Measurements from ENCODE around the gene ZNF605. TPM values are rescaled to one million over a fixed set of nuclear protein-coding genes. Genes with fewer than 3 reads are reported as not detected.

The ZNF605 gene
- total RNA-seq, 1 experiment from 2014 or later, result 8.1 TPM

Small RNAs within 50 kb of the gene (small RNA-seq; reads per million reads assigned to genes)
- gene RNU4ATAC12P, result not detected

Other genes with a start within 250 kb of the ZNF605 start
- gene PGAM5, start 245.5 kb downstream of the ZNF605 start, total RNA-seq (2014; rRNA removed; shearing (Covaris generic); ENCODE audit: low replicate concordance), result 42.5 and 63.2 TPM in 2 replicates
- gene ANKLE2, start 194.5 kb downstream of the ZNF605 start, total RNA-seq (2014; rRNA removed; shearing (Covaris generic); ENCODE audit: low replicate concordance), result 42.7 and 47.9 TPM in 2 replicates
- gene GOLGA3, start 127.4 kb downstream of the ZNF605 start, total RNA-seq (2014; rRNA removed; shearing (Covaris generic); ENCODE audit: low replicate concordance), result 14.9 and 32.7 TPM in 2 replicates
- gene CHFR, start 68.7 kb downstream of the ZNF605 start, total RNA-seq (2014; rRNA removed; shearing (Covaris generic); ENCODE audit: low replicate concordance), result 7.1 and 10.1 TPM in 2 replicates
- 12.7 and 15.5 TPM in 2 replicates for gene ZNF26, start 30.1 kb upstream of the ZNF605 start, total RNA-seq (2014; rRNA removed; shearing (Covaris generic); ENCODE audit: low replicate concordance)
- 29.7 and 33.2 TPM in 2 replicates for gene ZNF84, start 81.2 kb upstream of the ZNF605 start, total RNA-seq (2014; rRNA removed; shearing (Covaris generic); ENCODE audit: low replicate concordance)
- gene ZNF140, start 124.6 kb upstream of the ZNF605 start, total RNA-seq (2014; rRNA removed; shearing (Covaris generic); ENCODE audit: low replicate concordance), result 11.0 and 29.0 TPM in 2 replicates
- 4.0 and 5.4 TPM in 2 replicates for gene ZNF891, start 174.0 kb upstream of the ZNF605 start, total RNA-seq (2014; rRNA removed; shearing (Covaris generic); ENCODE audit: low replicate concordance)
- gene ZNF10, start 174.3 kb upstream of the ZNF605 start, total RNA-seq (2014; rRNA removed; shearing (Covaris generic); ENCODE audit: low replicate concordance), result 13.3 and 17.7 TPM in 2 replicates
- 10.7 and 12.3 TPM in 2 replicates for gene ZNF268, start 225.2 kb upstream of the ZNF605 start, total RNA-seq (2014; rRNA removed; shearing (Covaris generic); ENCODE audit: low replicate concordance)